ENCODE results near the gene RAB4B.

DNA sequence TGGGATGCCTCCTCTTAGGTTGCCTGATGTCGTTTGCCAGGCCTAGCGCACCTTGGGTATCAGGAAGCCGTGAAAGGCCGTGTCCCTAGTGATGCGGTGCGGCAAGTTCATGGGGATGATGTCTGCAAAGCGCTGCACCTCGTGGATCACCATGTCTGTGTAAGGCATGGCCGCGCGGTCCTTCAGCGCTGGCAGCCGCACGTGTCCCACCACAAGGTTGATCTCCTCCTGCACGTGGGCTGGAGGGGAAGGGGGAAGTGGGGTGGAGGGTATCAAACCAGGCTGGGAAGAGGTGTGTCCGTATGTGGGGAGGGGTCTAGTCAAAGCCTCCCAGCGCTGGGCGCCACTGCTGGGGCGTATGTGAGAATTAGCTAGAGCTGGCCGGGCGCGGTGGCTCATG, 44.1 kb downstream of the RAB4B start:
- TF ChIP-seq POLR2AphosphoS5 (IDR thresholded peaks at IDR 0.05) (no peak), POLR2A (IDR thresholded peaks at IDR 0.05) (no peak), EP300 (IDR thresholded peaks at IDR 0.05) (no peak)
